SK-N-SH treated with all-trans-retinoic acid at 6 μM for 48 hours (cell line): ENCODE data around the gene CRAT.

ENCODE experiments used
- ATAC-seq: fragments of 200-7000 bp; cut with Tn5 transposase; 3 replicates; pipeline ENCODE4 v1.9.1; 2020; ENCODE audit warnings: mild to moderate bottlenecking, moderate library complexity
- ARNTL ChIP-seq: fragments of 450-650 bp; formaldehyde crosslinking; IDR thresholded peaks from 2 replicates; pipeline ENCODE4 v1.5.0; 2020; ENCODE audit warnings: low read depth, mild to moderate bottlenecking, moderate library complexity, borderline replicate concordance
- BACH2 ChIP-seq: fragments of 250-450 bp; sonication (Bioruptor Pico); IDR thresholded peaks from 2 replicates; pipeline ENCODE4 v1.9.0; 2021; ENCODE audit warnings: mild to moderate bottlenecking, borderline replicate concordance
- CREB5 ChIP-seq: fragments of 250-450 bp; sonication (Bioruptor Pico); IDR thresholded peaks from 2 replicates; pipeline ENCODE4 v1.5.1; 2020; ENCODE audit warnings: low read depth, mild to moderate bottlenecking, moderate library complexity
- CSDC2 ChIP-seq: fragments of 250-450 bp; sonication (Bioruptor Pico); IDR thresholded peaks from 2 replicates; pipeline ENCODE4 v1.5.0; 2020; ENCODE audit warnings: mild to moderate bottlenecking, moderate library complexity
- CSRNP3 ChIP-seq: fragments of 250-450 bp; sonication (Bioruptor Pico); IDR thresholded peaks from 2 replicates; pipeline ENCODE4 v1.5.1; 2021; ENCODE audit warnings: mild to moderate bottlenecking, moderate library complexity
- ESRRG ChIP-seq: fragments of 250-450 bp; sonication (Bioruptor Pico); IDR thresholded peaks from 2 replicates; pipeline ENCODE4 v1.6.1; 2021; ENCODE audit warnings: mild to moderate bottlenecking
- GLIS3 ChIP-seq: fragments of 250-450 bp; sonication (Bioruptor Pico); IDR thresholded peaks from 2 replicates; pipeline ENCODE4 v1.5.0; 2020; ENCODE audit warnings: mild to moderate bottlenecking, moderate library complexity
- OSR1 ChIP-seq: fragments of 250-450 bp; sonication (Bioruptor Pico); IDR thresholded peaks from 2 replicates; pipeline ENCODE4 v1.8.0; 2022; ENCODE audit warnings: moderate library complexity, mild to moderate bottlenecking, inconsistent platforms
- PATZ1 ChIP-seq: fragments of 250-450 bp; sonication (Bioruptor Pico); IDR thresholded peaks from 2 replicates; pipeline ENCODE4 v1.8.0; 2020; ENCODE audit warnings: mild to moderate bottlenecking, moderate library complexity, borderline replicate concordance
- POU6F1 ChIP-seq: fragments of 250-450 bp; sonication (Bioruptor Pico); IDR thresholded peaks from 2 replicates; pipeline ENCODE4 v1.8.0; 2021; ENCODE audit warnings: low read depth, mild to moderate bottlenecking, moderate library complexity, borderline replicate concordance
- PPARA ChIP-seq: fragments of 250-450 bp; sonication (Bioruptor Pico); IDR thresholded peaks from 2 replicates; pipeline ENCODE4 v1.5.0; 2020; ENCODE audit warnings: mild to moderate bottlenecking, borderline replicate concordance
- RARB ChIP-seq: fragments of 250-450 bp; sonication (Bioruptor Pico); IDR thresholded peaks from 2 replicates; pipeline ENCODE4 v1.8.0; 2021; ENCODE audit warnings: mild to moderate bottlenecking, moderate library complexity
- SNAI2 ChIP-seq: fragments of 250-450 bp; sonication (Bioruptor Pico); IDR thresholded peaks from 2 replicates; pipeline ENCODE4 v1.5.0; 2020; ENCODE audit warnings: mild to moderate bottlenecking, moderate library complexity
- TCF4 ChIP-seq: fragments of 250-450 bp; sonication (Bioruptor Pico); IDR thresholded peaks from 2 replicates; pipeline ENCODE4 v1.8.0; 2021; ENCODE audit warnings: mild to moderate bottlenecking, moderate library complexity, borderline replicate concordance
- TSHZ2 ChIP-seq: fragments of 250-450 bp; sonication (Bioruptor Pico); IDR thresholded peaks from 2 replicates; pipeline ENCODE4 v1.5.0; 2020; ENCODE audit warnings: mild to moderate bottlenecking, moderate library complexity
- ZC3H10 ChIP-seq: fragments of 250-450 bp; sonication (Bioruptor Pico); IDR thresholded peaks from 2 replicates; pipeline ENCODE4 v1.5.1; 2021; ENCODE audit warnings: mild to moderate bottlenecking, moderate library complexity
- ZFP3 ChIP-seq: fragments of 250-450 bp; sonication (Bioruptor Pico); IDR thresholded peaks from 2 replicates; pipeline ENCODE4 v1.5.0; 2020; ENCODE audit warnings: mild to moderate bottlenecking, moderate library complexity
- ZFP30 ChIP-seq: fragments of 450-650 bp; formaldehyde crosslinking; IDR thresholded peaks from 2 replicates; pipeline ENCODE4 v1.5.0; 2022; ENCODE audit warnings: mild to moderate bottlenecking, moderate library complexity
- ZNF565 ChIP-seq: fragments of 450-650 bp; formaldehyde crosslinking; conservative IDR thresholded peaks from 2 replicates; pipeline ENCODE4 v1.5.0; 2020; ENCODE audit warnings: low read depth, mild to moderate bottlenecking, moderate library complexity
- ZNF70 ChIP-seq: fragments of 450-650 bp; formaldehyde crosslinking; IDR thresholded peaks from 2 replicates; pipeline ENCODE4 v1.5.0; 2020; ENCODE audit warnings: mild to moderate bottlenecking, moderate library complexity
- ZNF8 ChIP-seq: fragments of 450-650 bp; formaldehyde crosslinking; IDR thresholded peaks from 2 replicates; pipeline ENCODE4 v1.5.0; 2020; ENCODE audit warnings: mild to moderate bottlenecking, moderate library complexity

The CRAT gene

GRCh38 chr9:129110740-129111527 is at the start of gene CRAT, which contains the start of gene PTPA:
CRAT (minus strand) TSS chr9:129110793; CDS start chr9:129110509, 284 bp downstream.
PTPA (plus strand) TSS chr9:129111415; CDS start chr9:129111601, 186 bp downstream.
- ATAC-seq = peak; percentile 91
- TF ChIP-seq ZNF70 (peak; percentile 79; the same call in 1 of the 2 replicates), TSHZ2 (CRISPR knock-in tag) (no peak)

- no peak for ATAC-seq
- no peak for TF ChIP-seq ESRRG
Measured at GRCh38 chr9:129156163-129156562, 45.6 kb upstream of the CRAT start.

- TF ChIP-seq ZNF70 (no peak), TCF4 (CRISPR knock-in tag) (no peak), POU6F1 (CRISPR knock-in tag) (no peak), ARNTL (no peak), ZFP30 (CRISPR knock-in tag) (no peak), ZC3H10 (no peak), PATZ1 (CRISPR knock-in tag) (no peak), CSDC2 (CRISPR knock-in tag) (no peak), ZNF565 (CRISPR knock-in tag) (no peak), BACH2 (CRISPR knock-in tag) (no peak)
- ATAC-seq = no peak
Measured at GRCh38 chr9:129154866-129155477, 44.4 kb upstream of the CRAT start.

GRCh38 chr9:129151469-129151868 is 40.9 kb upstream of the CRAT start:
- no peak for ATAC-seq
- TF ChIP-seq GLIS3 (CRISPR knock-in tag) = no peak

GRCh38 chr9:129150672-129151211 is 40.1 kb upstream of the CRAT start:
- no peak for ATAC-seq
- no peak for TF ChIP-seq SNAI2 (CRISPR knock-in tag)
- TF ChIP-seq CREB5 = no peak
- TF ChIP-seq ZNF70 = no peak
- no peak for TF ChIP-seq RARB (CRISPR knock-in tag)
- TF ChIP-seq OSR1 (CRISPR knock-in tag) = no peak
- TF ChIP-seq PPARA (CRISPR knock-in tag) = no peak
- TF ChIP-seq PATZ1 (CRISPR knock-in tag) = no peak
- no peak for TF ChIP-seq ESRRG
- TF ChIP-seq TCF4 (CRISPR knock-in tag) = no peak
- TF ChIP-seq GLIS3 (CRISPR knock-in tag) = no peak
- no peak for TF ChIP-seq CSRNP3
- no peak for TF ChIP-seq ZFP3
- TF ChIP-seq ZNF8 = no peak
